ENCODE data around the gene HNRNPDL.
"Not testable (repeated sequence)": the region's sequence is repeated elsewhere in the genome, so short reads cannot be mapped to it uniquely, and the experiment has no call there.

HNRNPDL gene

GRCh38 chr4:82430193-82430963 is at the start of gene HNRNPDL, which contains the start of gene ENOPH1:
HNRNPDL (minus strand) TSS chr4:82430462; CDS start chr4:82429690, 772 bp downstream.
ENOPH1 (plus strand) TSS chr4:82430590; CDS start chr4:82430830, 240 bp downstream.
- Histone ChIP-seq H3K27me3 (no peaks in the 10 kb centered on the region), H3K27ac (peak within 1 kb of the TSS; percentile 94), H3K36me3 (peaks cover 18% of the 10 kb centered on the region), H3K4me3 (ENCODE audit: low read depth in 1 of 2, low read length in 1 of 2) (peak within 1 kb of the TSS; percentile 90 to 99), H3K9me3 (no peaks in the 10 kb centered on the region), H3K4me1 (ENCODE audit: control insufficient read depth in 1 of 2, insufficient read depth in 1 of 2, low read depth in 1 of 2, low read length in 1 of 2) (peaks cover 24 to 34% of the 10 kb centered on the region in 2 experiments)
- no peak for TF ChIP-seq CTCF (IDR thresholded peaks at IDR 0.05)

DNA sequence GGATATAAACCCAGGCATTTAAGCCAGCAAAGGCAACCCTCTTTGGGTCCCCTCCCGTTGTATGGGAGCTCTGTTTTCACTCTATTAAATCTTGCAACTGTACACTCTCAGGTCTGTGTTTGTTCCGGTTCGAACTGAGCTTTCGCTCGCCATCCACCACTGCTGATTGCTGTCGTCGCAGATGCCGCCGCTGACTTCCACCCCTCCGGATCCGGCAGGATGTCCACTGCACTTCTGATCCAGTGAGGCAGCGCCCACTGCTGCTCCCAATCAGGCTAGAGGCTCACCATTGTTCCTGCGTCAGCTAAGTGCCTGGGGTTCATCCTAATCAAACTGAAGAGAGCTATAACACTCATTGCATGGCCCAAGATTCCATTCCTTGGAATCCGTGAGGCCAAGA is 49.3 kb upstream of the HNRNPDL start:
- no peak overlapping the region for H3K4me3 ChIP-seq (ENCODE audit: low read depth in 1 of 2, low read length in 1 of 2)
- peaks cover 0 to 4% of the 10 kb centered on the region in 2 experiments for H3K4me1 ChIP-seq (ENCODE audit: control insufficient read depth in 1 of 2, insufficient read depth in 1 of 2, low read depth in 1 of 2, low read length in 1 of 2)
- no peak overlapping the region for H3K27ac ChIP-seq
- no peak for TF ChIP-seq CTCF (IDR thresholded peaks at IDR 0.05)
- H3K36me3 ChIP-seq, result no peaks in the 10 kb centered on the region
- H3K9me3 ChIP-seq, result no peaks in the 10 kb centered on the region
- H3K27me3 ChIP-seq, result no peaks in the 10 kb centered on the region

DNA sequence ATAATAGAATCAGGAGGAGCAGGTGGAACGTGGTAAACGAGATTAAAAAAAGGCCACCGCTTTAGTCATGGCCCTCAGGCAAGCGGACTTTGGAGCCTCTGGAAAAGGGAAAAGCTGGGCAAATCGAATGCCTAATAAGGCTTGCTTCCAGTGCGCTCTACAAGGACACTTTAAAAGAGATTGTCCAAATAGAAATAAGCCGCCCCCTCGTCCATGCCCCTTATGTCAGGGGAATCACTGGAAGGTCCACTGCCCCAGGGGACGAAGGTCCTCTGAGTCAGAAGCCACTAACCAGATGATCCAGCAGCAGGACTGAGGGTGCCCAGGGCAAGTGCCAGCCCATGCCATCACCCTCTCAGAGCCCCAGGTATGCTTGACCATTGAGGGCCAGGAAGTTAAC is 47.2 kb upstream of the HNRNPDL start:
- not testable (repeated sequence) for H3K9me3 ChIP-seq; H3K36me3 ChIP-seq; H3K27me3 ChIP-seq; H3K4me1 ChIP-seq (ENCODE audit: control insufficient read depth in 1 of 2, insufficient read depth in 1 of 2, low read depth in 1 of 2, low read length in 1 of 2); H3K27ac ChIP-seq; H3K4me3 ChIP-seq (ENCODE audit: low read depth in 1 of 2, low read length in 1 of 2)

DNA sequence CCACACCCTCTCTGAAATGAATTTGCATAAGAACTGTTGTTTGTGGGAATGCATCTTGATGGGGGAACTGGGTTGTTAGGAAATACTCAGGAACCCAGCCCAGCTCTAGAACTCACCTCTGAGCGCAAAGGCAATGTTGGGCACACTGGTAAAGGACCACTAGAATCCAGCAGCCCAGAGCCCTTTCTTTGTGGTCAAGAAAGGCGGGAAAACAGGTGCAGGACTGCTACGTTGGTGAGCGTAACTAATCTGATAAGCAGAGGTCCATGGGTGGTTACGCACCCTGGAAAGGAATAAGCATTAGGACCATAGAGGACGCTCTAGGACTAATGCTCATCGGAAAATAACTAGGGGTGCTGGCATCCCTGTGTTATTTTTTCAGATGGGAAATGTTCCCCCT is 45.7 kb upstream of the HNRNPDL start:
- not testable (repeated sequence) for H3K9me3 ChIP-seq, H3K27ac ChIP-seq

DNA sequence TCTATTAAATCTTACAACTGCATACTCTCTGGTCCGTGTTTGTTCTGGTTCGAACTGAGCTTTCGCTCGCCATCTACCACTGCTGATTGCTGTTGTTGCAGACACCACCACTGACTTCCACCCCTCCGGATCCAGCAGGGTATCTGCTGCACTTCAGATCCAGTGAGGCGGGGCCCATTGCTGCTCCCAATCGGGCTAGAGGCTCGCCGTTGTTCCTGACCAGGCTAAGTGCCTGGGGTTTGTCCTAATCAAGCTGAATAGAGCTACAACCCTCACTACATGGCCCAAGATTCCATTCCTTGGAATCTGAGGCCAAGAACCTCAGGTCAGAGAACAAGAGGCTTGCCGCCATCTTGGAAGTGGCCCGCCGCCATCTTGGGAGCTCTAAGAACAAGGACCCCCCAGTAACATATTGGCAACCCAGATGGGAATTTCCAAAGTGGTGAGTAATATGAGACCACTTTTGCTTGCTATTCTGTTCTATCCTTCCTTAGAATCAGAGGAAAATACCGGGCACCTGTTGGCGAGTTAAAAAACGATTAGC is 43.4 kb upstream of the HNRNPDL start:
- Histone ChIP-seq H3K27ac (no peak overlapping the region), H3K9me3 (no peaks in the 10 kb centered on the region), H3K4me3 (ENCODE audit: low read depth in 1 of 2, low read length in 1 of 2) (no peak overlapping the region), H3K36me3 (no peaks in the 10 kb centered on the region), H3K4me1 (ENCODE audit: control insufficient read depth in 1 of 2, insufficient read depth in 1 of 2, low read depth in 1 of 2, low read length in 1 of 2) (peaks cover 0 to 4% of the 10 kb centered on the region in 2 experiments), H3K27me3 (no peaks in the 10 kb centered on the region)
- no peak for TF ChIP-seq CTCF (IDR thresholded peaks at IDR 0.05)

More for the DNA sequence above, 45.7 kb upstream of the HNRNPDL start:
- H3K27me3 ChIP-seq; H3K4me3 ChIP-seq (ENCODE audit: low read depth in 1 of 2, low read length in 1 of 2); H3K36me3 ChIP-seq; H3K4me1 ChIP-seq (ENCODE audit: control insufficient read depth in 1 of 2, insufficient read depth in 1 of 2, low read depth in 1 of 2, low read length in 1 of 2): not testable (repeated sequence)

DNA sequence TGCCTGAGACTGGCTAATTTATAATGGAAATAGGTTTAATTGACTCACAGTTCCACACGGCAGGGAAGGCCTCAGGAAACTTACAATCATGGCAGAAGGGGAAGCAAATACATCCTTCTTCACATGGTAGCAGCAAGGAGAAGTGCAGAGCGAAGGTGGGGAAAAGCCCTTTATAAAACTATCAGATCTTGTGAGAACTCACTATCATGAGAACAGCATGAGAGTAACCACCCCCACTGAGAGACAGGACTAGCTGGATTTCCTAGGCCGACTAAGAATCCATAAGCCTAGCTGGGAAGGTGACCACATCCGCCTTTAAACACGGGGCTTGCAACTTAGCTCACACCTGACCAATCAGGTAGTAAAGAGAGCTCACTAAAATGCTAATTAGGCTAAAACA is 42.8 kb upstream of the HNRNPDL start:
- H3K36me3 ChIP-seq; H3K27me3 ChIP-seq; H3K27ac ChIP-seq; H3K4me3 ChIP-seq (ENCODE audit: low read depth in 1 of 2, low read length in 1 of 2); H3K9me3 ChIP-seq; H3K4me1 ChIP-seq (ENCODE audit: control insufficient read depth in 1 of 2, insufficient read depth in 1 of 2, low read depth in 1 of 2, low read length in 1 of 2): not testable (repeated sequence)

DNA sequence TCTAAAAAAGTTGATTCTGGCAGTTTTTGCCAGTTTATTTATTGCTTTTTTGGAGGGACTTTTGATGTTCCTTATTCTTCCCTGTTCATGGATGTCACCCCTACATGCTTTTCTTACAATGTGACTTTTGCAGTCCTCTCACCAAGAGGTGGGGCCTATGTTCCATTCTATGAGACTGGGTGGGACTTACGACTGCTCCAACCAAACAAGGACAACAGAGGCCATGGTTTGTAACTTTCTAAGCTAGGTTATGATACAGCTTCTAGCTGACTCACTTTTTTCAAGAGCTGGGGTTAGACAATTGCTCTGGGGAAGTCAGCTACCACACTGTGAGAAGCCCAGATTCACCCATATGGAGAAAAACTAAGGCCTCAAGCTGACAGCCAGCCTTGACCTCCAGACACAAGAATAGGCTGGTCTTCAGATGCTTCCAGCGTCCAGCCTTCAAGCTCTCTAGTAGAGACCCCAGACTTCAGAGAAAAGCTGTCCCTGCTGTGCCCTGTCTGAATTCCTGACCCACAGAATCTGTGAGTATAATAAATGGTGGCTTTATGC is 39.6 kb upstream of the HNRNPDL start:
- TF ChIP-seq CTCF (IDR thresholded peaks at IDR 0.05), result no peak
- Histone ChIP-seq H3K4me1 (ENCODE audit: control insufficient read depth in 1 of 2, insufficient read depth in 1 of 2, low read depth in 1 of 2, low read length in 1 of 2) (no peaks in the 10 kb centered on the region), H3K9me3 (no peaks in the 10 kb centered on the region), H3K4me3 (ENCODE audit: low read depth in 1 of 2, low read length in 1 of 2) (no peak overlapping the region), H3K27ac (no peak overlapping the region), H3K36me3 (no peaks in the 10 kb centered on the region), H3K27me3 (no peaks in the 10 kb centered on the region)
